Measurements from ENCODE around the gene CMTM7. TPM values are rescaled to one million over a fixed set of nuclear protein-coding genes. Genes with fewer than 3 reads are reported as not detected.
A peak's percentile ranks its signal among the peaks of the same experiment; 100 is the strongest.

CMTM7 gene
- total and polyA plus RNA-seq, 9 of the 15 experiments (the other 6 are each of a cell fraction or from before 2014, with no cell fraction given), result 0.03 to 1.6 (median 0.42) TPM; not detected in 4

DNA sequence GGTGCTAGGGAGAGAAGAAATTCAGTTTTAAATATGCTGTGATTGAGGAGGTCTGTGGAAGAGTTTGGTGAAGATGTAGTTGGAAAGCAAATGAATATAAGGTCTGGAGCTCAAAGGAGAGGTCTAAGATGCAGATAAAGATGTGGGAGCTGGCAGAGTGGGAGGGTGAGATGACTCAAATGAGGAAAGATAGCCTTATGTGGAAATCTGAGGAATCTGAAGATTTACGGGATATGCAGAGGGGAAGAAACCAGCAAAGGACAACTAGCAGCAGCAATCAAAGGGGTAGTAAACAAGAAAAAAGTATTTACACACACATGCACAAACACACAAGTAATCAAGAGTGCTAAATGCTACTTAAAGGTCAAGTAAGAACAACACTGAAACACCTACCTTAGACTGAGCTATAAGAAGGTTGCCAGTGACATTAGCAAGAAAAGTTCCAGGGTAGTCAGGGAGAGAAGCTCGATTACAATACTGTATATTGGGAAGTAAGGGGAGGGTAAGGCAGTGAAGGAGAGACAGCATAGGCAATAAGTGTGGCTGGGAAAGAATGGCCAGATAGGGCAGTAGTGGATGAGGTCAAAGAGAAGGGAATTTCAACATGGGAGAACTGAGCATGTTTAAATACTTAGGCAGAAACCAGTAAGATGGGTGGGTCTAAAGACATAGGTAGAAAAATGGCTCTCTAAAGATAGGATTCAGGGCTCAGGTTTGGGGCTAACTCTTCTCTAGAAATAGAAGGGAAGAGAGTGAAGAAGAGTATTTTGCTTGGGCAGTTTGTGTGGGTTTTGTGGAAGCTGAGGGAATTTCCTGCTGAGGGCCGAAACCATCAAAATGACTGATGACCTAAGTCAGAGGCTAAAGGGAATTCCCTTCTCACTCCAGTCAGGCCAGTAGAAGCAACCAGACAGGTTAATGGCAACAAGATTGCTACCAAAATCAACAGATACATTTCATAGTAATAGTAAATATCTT lies 102.1 kb downstream of the CMTM7 start (continued):
- TF ChIP-seq SOX6 (IDR thresholded peaks at IDR 0.05) (no peak), MECOM (CRISPR knock-in tag; IDR thresholded peaks at IDR 0.05) (no peak), ASH1L (IDR thresholded peaks at IDR 0.05; ENCODE audit: borderline replicate concordance, low read depth, partially characterized antibody) (no peak), ZNF165 (CRISPR knock-in tag; IDR thresholded peaks at IDR 0.05; ENCODE audit: borderline replicate concordance) (no peak), ATF7 (IDR thresholded peaks at IDR 0.05) (no peak), TCFL5 (CRISPR knock-in tag; conservative IDR thresholded peaks at IDR 0.05) (no peak), PURB (CRISPR knock-in tag; IDR thresholded peaks at IDR 0.05; ENCODE audit: low read depth) (no peak), SMAD3 (CRISPR knock-in tag; conservative IDR thresholded peaks at IDR 0.05) (no peak), ZNF134 (CRISPR knock-in tag; conservative IDR thresholded peaks at IDR 0.05) (no peak), JUN (IDR thresholded peaks at IDR 0.05; ENCODE audit: borderline replicate concordance, low read depth, low read length) (peak; percentile 23; the same call in 1 of the 2 replicates), JUN (CRISPR knock-in tag; IDR thresholded peaks at IDR 0.05; ENCODE audit: borderline replicate concordance) (no peak), U2AF1 (optimal IDR thresholded peaks at IDR 0.05; ENCODE audit: low read depth, low read length) (no peak), ZNF778 (CRISPR knock-in tag; IDR thresholded peaks at IDR 0.05) (no peak), MEIS2 (IDR thresholded peaks at IDR 0.05; ENCODE audit: partially characterized antibody) (peak; percentile 5)
- TF ChIP-seq, protein P1, sequence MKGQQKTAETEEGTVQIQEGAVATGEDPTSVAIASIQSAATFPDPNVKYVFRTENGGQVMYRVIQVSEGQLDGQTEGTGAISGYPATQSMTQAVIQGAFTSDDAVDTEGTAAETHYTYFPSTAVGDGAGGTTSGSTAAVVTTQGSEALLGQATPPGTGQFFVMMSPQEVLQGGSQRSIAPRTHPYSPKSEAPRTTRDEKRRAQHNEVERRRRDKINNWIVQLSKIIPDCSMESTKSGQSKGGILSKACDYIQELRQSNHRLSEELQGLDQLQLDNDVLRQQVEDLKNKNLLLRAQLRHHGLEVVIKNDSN (CRISPR knock-in tag; IDR thresholded peaks at IDR 0.05), result no peak

Measured in K562 (cell line).